Measurements from ENCODE around the gene MTMR12.

DNA sequence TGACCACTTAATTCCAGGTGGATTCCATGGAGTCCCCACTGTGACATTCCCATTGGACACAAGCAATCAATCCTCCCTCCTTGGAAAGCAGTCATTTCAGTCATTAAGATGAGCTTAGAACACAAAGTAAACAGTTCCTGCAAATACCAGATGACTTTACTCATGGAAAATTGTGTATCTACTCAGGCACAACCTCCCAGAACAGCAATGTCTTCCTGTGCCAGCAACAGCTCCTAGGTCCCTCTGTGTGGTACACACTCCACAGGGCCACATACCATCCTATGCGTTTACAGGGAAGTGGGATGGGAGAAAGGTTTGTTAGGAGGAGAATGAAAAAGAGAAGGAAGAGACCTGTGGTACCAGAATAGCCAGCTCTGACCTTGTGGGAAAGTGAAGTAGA, 53.7 kb downstream of the MTMR12 start:
- no peak for TF ChIP-seq POLR2A (IDR thresholded peaks at IDR 0.05; ENCODE audit: control extremely low read depth in 1 of 2, low read depth in 2 of 2, low read length in 2 of 2)
- TF ChIP-seq, protein P1, sequence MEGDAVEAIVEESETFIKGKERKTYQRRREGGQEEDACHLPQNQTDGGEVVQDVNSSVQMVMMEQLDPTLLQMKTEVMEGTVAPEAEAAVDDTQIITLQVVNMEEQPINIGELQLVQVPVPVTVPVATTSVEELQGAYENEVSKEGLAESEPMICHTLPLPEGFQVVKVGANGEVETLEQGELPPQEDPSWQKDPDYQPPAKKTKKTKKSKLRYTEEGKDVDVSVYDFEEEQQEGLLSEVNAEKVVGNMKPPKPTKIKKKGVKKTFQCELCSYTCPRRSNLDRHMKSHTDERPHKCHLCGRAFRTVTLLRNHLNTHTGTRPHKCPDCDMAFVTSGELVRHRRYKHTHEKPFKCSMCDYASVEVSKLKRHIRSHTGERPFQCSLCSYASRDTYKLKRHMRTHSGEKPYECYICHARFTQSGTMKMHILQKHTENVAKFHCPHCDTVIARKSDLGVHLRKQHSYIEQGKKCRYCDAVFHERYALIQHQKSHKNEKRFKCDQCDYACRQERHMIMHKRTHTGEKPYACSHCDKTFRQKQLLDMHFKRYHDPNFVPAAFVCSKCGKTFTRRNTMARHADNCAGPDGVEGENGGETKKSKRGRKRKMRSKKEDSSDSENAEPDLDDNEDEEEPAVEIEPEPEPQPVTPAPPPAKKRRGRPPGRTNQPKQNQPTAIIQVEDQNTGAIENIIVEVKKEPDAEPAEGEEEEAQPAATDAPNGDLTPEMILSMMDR (IDR thresholded peaks at IDR 0.05; ENCODE audit: control extremely low read depth in 1 of 3, insufficient read depth in 1 of 3, low read depth in 1 of 3, low read length in 3 of 3): no peak

Measured in H1 (cell line).